CD14-positive monocyte (primary cell): ENCODE data around the gene TTC1. TPM values are rescaled to one million over a fixed set of nuclear protein-coding genes. Genes with fewer than 3 reads are reported as not detected.

Source experiments
- DNase-seq, 3 donors: peaks; one replicate each; pipeline ENCODE4 v3.0.0-alpha.2; 2011 to 2022
- H2AFZ ChIP-seq: 2 replicates; pipeline ENCODE4 v1.6.0; 2012; ENCODE audit warnings: mild to moderate bottlenecking, low read depth, low read length, inconsistent platforms; ENCODE audit not compliant: insufficient read depth, poor library complexity, severe bottlenecking
- H3K27ac ChIP-seq, 2 donors: 1 replicate in 1 of 2; 2 replicates in 1 of 2; pipeline ENCODE4 v1.5.1; 2012 to 2013; ENCODE audit warnings: low read length in 2 of 2, control low read depth in 1 of 2, inconsistent platforms in 1 of 2, low read depth in 1 of 2, mild to moderate bottlenecking in 1 of 2
- H3K27me3 ChIP-seq, 2 donors: one replicate each; pipeline versions ENCODE4 v1.6.0 to v1.6.1; 2011 to 2013; ENCODE audit warnings: low read length in 2 of 2; ENCODE audit not compliant: control insufficient read depth in 2 of 2, insufficient read depth in 2 of 2
- H3K36me3 ChIP-seq, 2 donors: replicated peaks in 1 of 2; 1 replicate in 1 of 2; 2 replicates in 1 of 2; pipeline versions ENCODE4 v1.5.1 to v1.6.1; 2012 to 2013; ENCODE audit warnings: low read length in 2 of 2, control low read depth in 1 of 2, inconsistent platforms in 1 of 2, mild to moderate bottlenecking in 1 of 2; ENCODE audit not compliant: insufficient read depth in 2 of 2, control insufficient read depth in 1 of 2
- H3K4me1 ChIP-seq, 2 donors: 1 replicate in 1 of 2; 2 replicates in 1 of 2; pipeline versions ENCODE4 v1.5.1 to v1.6.1; 2012 to 2013; ENCODE audit warnings: low read length in 2 of 2, control low read depth in 1 of 2, inconsistent platforms in 1 of 2, mild to moderate bottlenecking in 1 of 2, moderate library complexity in 1 of 2; ENCODE audit not compliant: insufficient read depth in 2 of 2, control insufficient read depth in 1 of 2
- H3K4me2 ChIP-seq: replicated peaks from 2 replicates; pipeline ENCODE3; 2012; ENCODE audit warnings: low read length, moderate library complexity, mild to moderate bottlenecking; ENCODE audit not compliant: poor library complexity, severe bottlenecking; ENCODE audit errors: extremely low read depth
- H3K4me3 ChIP-seq, 3 experiments: fragments of 200-600 bp in 1 of 3; sonication (generic) in 1 of 3; replicated peaks in 1 of 3; 1 replicate in 2 of 3; 2 replicates in 1 of 3; pipeline ENCODE4 v1.5.1; 2011 to 2013; ENCODE audit warnings: low read length in 3 of 3, mild to moderate bottlenecking in 3 of 3, control low read depth in 2 of 3, low read depth in 2 of 3, inconsistent platforms in 1 of 3, moderate library complexity in 1 of 3
- H3K79me2 ChIP-seq: 2 replicates; pipeline ENCODE4 v1.6.0; 2012; ENCODE audit warnings: mild to moderate bottlenecking, control low read depth, inconsistent platforms, low read length, moderate library complexity; ENCODE audit not compliant: insufficient read depth
- H3K9ac ChIP-seq: 2 replicates; pipeline ENCODE4 v1.6.0; 2017; ENCODE audit warnings: low read length, mild to moderate bottlenecking; ENCODE audit not compliant: insufficient read depth, poor library complexity, severe bottlenecking
- H3K9me3 ChIP-seq, 2 donors: replicated peaks in 1 of 2; 1 replicate in 1 of 2; 2 replicates in 1 of 2; pipeline versions ENCODE4 v1.5.1 to v1.6.1; 2012 to 2013; ENCODE audit warnings: low read length in 2 of 2, control low read depth in 1 of 2; ENCODE audit not compliant: control insufficient read depth in 1 of 2, insufficient read depth in 1 of 2
- H4K20me1 ChIP-seq: 2 replicates; pipeline ENCODE4 v1.6.0; 2012; ENCODE audit warnings: mild to moderate bottlenecking, low read length, control low read depth, moderate library complexity; ENCODE audit not compliant: insufficient read depth
- H3K27ac Mint-ChIP-seq, 7 donors: one replicate each; pipeline ENCODE4 v1.8.0; 2020; ENCODE audit warnings: mild to moderate bottlenecking in 7 of 7, mixed read lengths in 7 of 7, moderate library complexity in 6 of 7, inconsistent platforms in 2 of 7
- H3K27me3 Mint-ChIP-seq, 3 donors: one replicate each; pipeline ENCODE4 v1.8.0; 2021 to 2022; ENCODE audit warnings: low read depth in 3 of 3, mild to moderate bottlenecking in 3 of 3, mixed read lengths in 3 of 3, moderate library complexity in 3 of 3, inconsistent platforms in 1 of 3
- H3K36me3 Mint-ChIP-seq, 2 donors: one replicate each; pipeline ENCODE4 v1.8.0; 2020; ENCODE audit warnings: mixed read lengths in 2 of 2, inconsistent platforms in 1 of 2, mild to moderate bottlenecking in 1 of 2
- H3K4me1 Mint-ChIP-seq: one replicate; pipeline ENCODE4 v1.8.0; 2020; ENCODE audit warnings: mild to moderate bottlenecking, mixed read lengths
- H3K4me3 Mint-ChIP-seq, 2 donors: one replicate each; pipeline ENCODE4 v1.8.0; 2020; ENCODE audit warnings: mild to moderate bottlenecking in 2 of 2, mixed read lengths in 2 of 2, moderate library complexity in 1 of 2
- H3K9me3 Mint-ChIP-seq, 7 donors: one replicate each; pipeline ENCODE4 v1.8.0; 2020 to 2022; ENCODE audit warnings: mixed read lengths in 7 of 7, mild to moderate bottlenecking in 6 of 7, moderate library complexity in 6 of 7, inconsistent platforms in 2 of 7
- WGBS: methylation state at CpG from one replicate; pipeline ENCODE4 v1.1.5; 2013; ENCODE audit warnings: missing lambda C conversion rate; ENCODE audit not compliant: insufficient coverage; 5-methylcytosine and 5-hydroxymethylcytosine counted together
- intact Hi-C, 2 donors: fragments of 100-400 bp; cut with micrococcal nuclease; formaldehyde crosslinking; loops; one replicate each; pipeline versions ENCODE4 v1.15.0 to v1.15.1; 2023
- polyA plus RNA-seq, 3 donors: library from polyadenylated mRNA; depleted of rRNA in 1 of 3; unstranded in 2 of 3; stranded (reverse) in 1 of 3; fragments of 300-500 nt in 2 of 3; fragments of >200 nt in 1 of 3; fragmentation: Illumina TruSeq in 2 of 3; gene quantifications; 1 replicate in 2 of 3; 2 replicates in 1 of 3; pipeline ENCODE4 v1.2.3, GENCODE V29; 2012 to 2021
- TF ChIP-seq, protein P1 (sequence below): fragments of 200-600 bp; IDR thresholded peaks from one replicate; pipeline ENCODE4 v1.8.0; 2022; ENCODE audit warnings: antibody characterized with exemption, mild to moderate bottlenecking

TTC1 gene
- polyA plus RNA-seq, 3 donors = 11.4 to 63.4 (median 63.0) TPM

DNA sequence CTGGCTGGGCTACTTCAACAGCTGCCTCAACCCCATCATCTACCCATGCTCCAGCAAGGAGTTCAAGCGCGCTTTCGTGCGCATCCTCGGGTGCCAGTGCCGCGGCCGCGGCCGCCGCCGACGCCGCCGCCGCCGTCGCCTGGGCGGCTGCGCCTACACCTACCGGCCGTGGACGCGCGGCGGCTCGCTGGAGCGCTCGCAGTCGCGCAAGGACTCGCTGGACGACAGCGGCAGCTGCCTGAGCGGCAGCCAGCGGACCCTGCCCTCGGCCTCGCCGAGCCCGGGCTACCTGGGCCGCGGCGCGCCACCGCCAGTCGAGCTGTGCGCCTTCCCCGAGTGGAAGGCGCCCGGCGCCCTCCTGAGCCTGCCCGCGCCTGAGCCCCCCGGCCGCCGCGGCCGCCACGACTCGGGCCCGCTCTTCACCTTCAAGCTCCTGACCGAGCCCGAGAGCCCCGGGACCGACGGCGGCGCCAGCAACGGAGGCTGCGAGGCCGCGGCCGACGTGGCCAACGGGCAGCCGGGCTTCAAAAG lies 36.9 kb upstream of the TTC1 start:
- H3K4me1 ChIP-seq = peaks cover 5% of the 10 kb centered on the region in 2 donors
- H3K27ac ChIP-seq = no peak overlapping the region
- no peak overlapping the region for H3K4me3 ChIP-seq
- H4K20me1 ChIP-seq = no peaks in the 10 kb centered on the region
- Mint-ChIP-seq H3K27ac (no peak overlapping the region), H3K4me1 (peaks cover 9% of the 10 kb centered on the region), H3K4me3 (peak overlapping the region in 1 of 2 donors; percentile 68), H3K36me3 (peaks cover 0 to 6% of the 10 kb centered on the region in 2 donors), H3K27me3 (peaks cover 54 to 66% (median 58%) of the 10 kb centered on the region in 3 donors), H3K9me3 (peaks cover 0 to 12% (median 6%) of the 10 kb centered on the region in 7 donors)
- TF ChIP-seq, protein P1, sequence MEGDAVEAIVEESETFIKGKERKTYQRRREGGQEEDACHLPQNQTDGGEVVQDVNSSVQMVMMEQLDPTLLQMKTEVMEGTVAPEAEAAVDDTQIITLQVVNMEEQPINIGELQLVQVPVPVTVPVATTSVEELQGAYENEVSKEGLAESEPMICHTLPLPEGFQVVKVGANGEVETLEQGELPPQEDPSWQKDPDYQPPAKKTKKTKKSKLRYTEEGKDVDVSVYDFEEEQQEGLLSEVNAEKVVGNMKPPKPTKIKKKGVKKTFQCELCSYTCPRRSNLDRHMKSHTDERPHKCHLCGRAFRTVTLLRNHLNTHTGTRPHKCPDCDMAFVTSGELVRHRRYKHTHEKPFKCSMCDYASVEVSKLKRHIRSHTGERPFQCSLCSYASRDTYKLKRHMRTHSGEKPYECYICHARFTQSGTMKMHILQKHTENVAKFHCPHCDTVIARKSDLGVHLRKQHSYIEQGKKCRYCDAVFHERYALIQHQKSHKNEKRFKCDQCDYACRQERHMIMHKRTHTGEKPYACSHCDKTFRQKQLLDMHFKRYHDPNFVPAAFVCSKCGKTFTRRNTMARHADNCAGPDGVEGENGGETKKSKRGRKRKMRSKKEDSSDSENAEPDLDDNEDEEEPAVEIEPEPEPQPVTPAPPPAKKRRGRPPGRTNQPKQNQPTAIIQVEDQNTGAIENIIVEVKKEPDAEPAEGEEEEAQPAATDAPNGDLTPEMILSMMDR = no peak
- no peak overlapping the region for H2AFZ ChIP-seq
- H3K79me2 ChIP-seq = no peaks in the 10 kb centered on the region
- no peaks in the 10 kb centered on the region for H3K36me3 ChIP-seq
- H3K9ac ChIP-seq = no peak overlapping the region
- no peak for DNase-seq
- H3K27me3 ChIP-seq = peaks cover 55 to 66% of the 10 kb centered on the region in 2 donors
- intact Hi-C loops = no loop called here
- WGBS = 2% methylated on average over 74 of the region's 76 CpGs
- peaks cover 0 to 14% of the 10 kb centered on the region in 2 donors for H3K9me3 ChIP-seq
- peak overlapping the region; percentile 12 for H3K4me2 ChIP-seq

GRCh38 chr5:159972538-159973362 lies 36.2 kb upstream of the TTC1 start:
- whole genome bisulfite sequencing = 17% methylated on average over 43 of the region's 50 CpGs
- Histone ChIP-seq H3K36me3 (no peaks in the 10 kb centered on the region), H2AFZ (no peak overlapping the region), H3K9me3 (peaks cover 0 to 14% of the 10 kb centered on the region in 2 donors), H3K27ac (no peak overlapping the region), H3K4me1 (peaks cover 5% of the 10 kb centered on the region in 2 donors), H3K4me3 (no peak overlapping the region), H3K27me3 (peaks cover 57 to 69% of the 10 kb centered on the region in 2 donors), H4K20me1 (no peaks in the 10 kb centered on the region), H3K79me2 (no peaks in the 10 kb centered on the region), H3K9ac (no peak overlapping the region), H3K4me2 (peak overlapping the region; percentile 24)
- intact Hi-C loops = no loop called here
- DNase-seq = peak in 1 of 3 donors; percentile 28
- H3K27me3 Mint-ChIP-seq = peaks cover 56 to 68% (median 59%) of the 10 kb centered on the region in 3 donors
- peaks cover 9% of the 10 kb centered on the region for H3K4me1 Mint-ChIP-seq
- peaks cover 0 to 12% (median 7%) of the 10 kb centered on the region in 7 donors for H3K9me3 Mint-ChIP-seq
- TF ChIP-seq, protein P1 = no peak
- H3K27ac Mint-ChIP-seq = peak overlapping the region in 1 of 7 donors; percentile 77
- peak overlapping the region; percentile 59 to 90 for H3K4me3 Mint-ChIP-seq
- peaks cover 0 to 6% of the 10 kb centered on the region in 2 donors for H3K36me3 Mint-ChIP-seq
